8988T (cell line): Measurements from ENCODE around the gene PPIF.
A peak's percentile ranks its signal among the peaks of the same experiment; 100 is the strongest.

ENCODE experiments used
- DNase-seq: peaks from one replicate; pipeline ENCODE4 v3.0.0; 2011

PPIF gene

DNA sequence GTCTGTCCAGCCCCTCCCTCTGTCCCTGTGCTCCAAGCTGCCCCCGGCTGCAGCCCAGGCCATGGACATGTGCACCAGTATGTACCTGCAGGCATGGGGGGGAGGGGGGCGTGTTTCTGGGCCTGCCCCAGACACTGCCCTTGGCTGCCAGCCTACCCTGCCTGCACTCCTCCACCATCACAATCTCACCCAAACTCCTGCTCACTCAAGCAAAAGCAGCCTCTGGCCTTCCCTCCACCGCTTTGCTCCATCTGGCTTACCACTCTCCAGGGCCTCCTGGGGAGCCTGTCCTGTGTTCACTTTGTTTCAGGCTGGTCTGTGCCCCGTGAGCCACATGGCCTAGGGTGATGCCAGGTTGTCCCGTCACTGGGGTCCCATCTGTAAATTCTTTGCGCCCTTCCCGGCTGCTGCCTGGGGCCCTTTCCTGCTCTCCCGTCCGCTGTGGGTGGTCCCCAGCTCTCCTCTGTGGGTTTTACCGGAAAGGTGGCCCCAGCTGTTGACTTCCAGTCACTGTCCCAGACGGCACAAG, 33.3 kb upstream of the PPIF start:
- no peak for DNase-seq

DNA sequence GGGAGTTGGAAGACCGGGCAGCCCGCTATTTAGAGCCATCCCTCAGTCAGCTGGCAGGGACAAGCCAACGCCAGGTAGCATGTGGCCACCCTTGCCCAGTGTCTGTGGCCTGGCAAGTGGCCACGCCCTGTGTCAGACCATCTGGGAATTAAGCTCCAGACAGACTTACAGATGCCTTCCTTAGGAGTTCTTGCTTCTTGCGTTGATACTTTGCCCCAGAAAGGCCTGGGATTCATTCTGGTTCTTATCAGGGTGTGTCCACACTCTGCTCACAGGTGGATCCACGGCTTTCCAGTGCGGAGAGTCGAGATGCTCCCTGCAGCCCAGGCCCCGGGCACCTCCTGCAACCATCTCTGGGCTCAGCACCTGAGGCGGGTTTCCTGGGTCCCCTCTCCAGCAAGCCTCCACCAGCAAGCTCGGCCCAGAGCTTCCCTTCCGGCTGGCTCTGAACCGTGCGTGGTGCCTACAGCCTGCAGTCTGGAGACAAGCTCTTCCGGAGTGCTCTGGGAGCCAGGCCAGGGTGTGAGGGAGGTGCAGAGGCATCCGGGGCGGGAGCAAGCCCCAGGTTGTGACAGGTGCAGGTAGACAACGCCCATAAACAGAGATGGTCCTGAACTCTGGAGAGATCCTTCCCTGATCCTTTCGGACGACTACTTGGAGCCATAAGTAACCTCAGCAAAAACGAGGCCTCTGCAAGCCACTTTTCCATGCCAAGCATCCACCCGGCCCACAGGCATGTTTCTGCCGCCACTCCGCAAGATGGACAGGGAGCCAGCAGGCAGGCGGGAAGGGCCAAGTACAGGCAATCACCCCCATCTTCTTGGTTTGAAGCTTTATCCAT, 32.3 kb upstream of the PPIF start:
- no peak for DNase-seq

DNA sequence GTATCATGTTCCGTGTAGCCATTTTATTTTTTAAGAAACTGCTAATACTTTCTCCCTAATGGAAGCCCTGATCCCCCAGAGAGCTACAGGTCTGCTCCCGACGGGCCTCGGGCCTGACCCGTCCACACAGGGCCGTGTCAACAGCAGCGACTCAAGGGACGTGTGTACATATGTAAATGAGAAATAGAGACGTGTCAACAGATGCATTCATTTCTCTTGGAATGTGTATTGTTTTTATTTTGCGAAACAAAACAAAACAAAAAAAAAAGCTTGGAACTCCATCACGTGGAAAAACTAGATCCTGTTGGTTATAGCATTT, 31.7 kb upstream of the PPIF start:
- no peak for DNase-seq

DNA sequence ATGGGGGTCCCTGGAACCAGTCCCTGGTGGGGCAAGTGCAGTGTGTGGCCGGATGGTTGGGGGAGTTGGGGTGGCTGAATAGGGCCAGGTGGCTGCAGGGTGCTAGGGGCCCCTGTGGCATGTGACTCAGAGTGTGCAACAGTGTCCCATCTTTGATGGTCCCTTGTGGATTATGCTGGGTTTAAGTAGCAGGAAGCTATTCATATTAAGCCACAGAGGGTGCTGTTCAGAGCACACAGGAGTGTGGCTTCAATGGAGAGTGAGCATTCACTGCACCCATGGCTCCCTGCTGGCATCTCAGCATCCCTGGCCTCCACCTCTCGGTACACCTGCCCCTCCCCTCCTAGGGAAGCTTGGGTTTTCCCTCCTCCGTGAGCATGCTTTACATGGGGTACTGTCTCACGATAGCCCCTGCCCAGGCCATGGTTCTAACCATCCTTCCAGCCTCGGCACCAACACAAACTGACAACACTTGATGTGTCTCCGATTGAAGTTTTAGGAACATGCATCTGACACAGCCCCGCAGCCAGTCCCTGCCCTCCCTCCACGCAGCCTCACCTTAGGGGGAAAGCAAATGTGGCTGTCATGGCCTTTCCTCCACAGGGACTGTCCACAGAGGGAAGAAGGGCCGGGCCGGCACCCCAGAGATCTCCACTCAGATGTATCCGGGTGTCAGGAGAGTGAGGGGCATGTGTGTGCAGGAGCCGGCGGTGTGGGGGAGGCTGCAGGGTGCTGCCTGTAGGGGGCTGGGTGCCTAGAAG, 30.4 kb upstream of the PPIF start:
- no peak for DNase-seq

DNA sequence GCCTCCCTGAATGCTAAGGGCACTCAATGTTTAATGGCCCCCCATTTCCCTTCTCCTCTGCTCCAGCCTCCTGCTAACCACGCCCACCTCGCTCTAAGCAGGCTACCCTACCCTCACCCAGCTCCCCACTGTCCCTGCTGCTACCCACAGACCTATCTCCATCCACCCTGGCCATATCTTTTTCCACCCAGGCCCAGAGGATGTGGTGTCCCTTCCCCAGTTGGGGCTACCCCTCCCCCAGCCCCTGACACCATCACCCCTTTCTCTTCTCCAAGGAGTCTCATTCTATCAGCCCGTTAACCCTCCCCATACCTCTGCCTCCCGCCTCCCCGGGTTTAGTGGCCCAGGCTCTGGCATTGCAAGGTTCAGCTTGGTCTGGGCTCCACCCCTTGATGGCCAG, 28.9 kb upstream of the PPIF start:
- DNase-seq, result no peak

DNA sequence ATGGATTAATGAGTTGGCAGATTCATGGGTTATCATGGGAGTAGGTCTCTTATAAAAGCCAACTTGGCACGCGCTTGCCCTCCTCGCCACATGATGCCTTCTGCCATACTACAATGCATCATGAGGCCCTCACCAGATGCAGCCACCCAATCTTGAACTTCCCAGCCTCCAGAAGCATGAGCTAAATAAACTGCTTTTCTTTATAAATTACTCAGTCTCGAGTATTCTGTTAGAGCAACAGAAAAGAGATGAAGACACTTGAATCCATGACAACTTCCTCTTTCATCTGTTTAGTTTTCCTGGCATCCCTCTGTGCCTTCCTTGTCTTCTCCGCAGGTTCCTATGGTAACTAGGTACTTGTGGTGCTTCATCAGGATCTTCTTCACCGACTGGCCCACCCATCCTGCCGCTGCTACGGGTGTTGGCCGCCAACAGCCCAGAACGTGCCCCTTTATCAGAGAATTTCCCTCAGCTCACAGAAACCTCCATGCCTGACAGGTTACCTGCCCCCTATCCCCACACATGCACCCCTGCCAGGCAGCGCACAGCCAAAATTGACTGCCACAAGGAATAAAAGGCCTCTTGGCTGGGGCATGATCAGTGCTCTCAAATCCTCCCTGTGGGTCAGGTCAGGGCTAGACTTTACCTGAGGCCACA, 28.0 kb upstream of the PPIF start:
- no peak for DNase-seq

DNA sequence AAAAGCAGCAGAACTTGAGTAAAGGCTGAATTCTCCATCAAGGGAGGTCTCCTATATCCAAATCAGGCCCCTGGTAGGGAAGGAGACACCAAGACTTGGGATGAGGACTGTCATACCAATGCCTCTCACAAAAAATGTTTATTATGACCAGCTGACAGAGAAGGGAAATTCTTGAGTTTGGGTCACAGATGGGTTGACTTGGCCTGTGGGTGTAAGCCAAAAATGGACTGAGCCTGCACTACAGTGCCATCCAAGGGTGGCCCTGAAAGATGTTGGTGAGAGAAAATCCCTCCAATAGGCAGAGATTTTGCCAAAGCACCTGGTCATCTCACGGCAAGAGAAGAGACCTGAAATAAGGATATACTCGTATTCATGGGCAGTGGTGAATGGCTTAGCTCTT, 27.0 kb upstream of the PPIF start:
- no peak for DNase-seq

DNA sequence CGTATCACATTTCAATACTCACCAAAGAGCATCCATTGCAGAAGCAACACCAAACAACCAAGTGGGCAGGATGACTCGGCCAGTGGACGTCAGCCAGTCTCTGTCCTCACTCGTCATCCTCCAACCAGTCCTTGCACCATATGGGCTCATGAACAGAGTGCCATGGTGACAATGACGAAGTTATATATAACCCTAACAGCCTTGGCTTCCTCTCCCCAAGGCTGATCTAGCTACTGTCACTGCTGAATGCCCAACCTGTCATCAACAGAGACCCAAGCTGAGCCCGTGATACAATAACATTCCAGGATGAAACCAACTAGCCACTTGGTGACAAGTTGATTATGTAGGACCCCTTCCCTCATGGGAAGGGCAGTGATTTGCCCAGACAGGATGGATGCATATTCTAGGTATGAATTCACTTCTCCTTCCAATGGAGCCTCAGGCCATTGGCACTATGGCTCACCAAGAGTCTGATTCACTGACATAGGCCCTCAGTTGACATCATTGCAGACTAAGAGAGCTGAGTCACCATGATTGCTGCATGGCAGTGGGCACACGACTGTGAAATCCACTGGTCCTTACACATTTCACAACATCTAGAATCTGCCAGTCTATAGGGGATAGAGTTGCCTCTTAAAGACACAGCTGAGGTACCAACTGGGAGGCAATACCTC, 26.3 kb upstream of the PPIF start:
- no peak for DNase-seq

DNA sequence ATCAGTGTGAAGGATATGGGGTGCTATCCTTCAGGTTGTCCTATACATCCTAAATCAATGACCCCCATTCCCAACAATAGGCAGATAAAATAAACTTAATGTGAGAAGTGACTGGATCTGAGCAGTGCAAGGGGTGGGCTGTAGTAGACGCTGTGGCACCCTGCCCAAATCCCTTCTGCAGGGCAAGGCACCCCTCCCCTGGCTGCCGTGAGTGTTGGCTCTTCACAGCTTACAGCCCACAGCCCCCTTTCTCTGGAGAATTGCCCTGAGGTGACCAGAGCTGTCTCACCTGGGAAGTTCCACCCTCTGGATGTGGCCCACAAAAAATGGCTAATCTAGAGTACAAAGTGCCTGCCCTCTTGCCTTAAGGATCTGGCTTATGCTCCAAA, 25.8 kb upstream of the PPIF start:
- no peak for DNase-seq

DNA sequence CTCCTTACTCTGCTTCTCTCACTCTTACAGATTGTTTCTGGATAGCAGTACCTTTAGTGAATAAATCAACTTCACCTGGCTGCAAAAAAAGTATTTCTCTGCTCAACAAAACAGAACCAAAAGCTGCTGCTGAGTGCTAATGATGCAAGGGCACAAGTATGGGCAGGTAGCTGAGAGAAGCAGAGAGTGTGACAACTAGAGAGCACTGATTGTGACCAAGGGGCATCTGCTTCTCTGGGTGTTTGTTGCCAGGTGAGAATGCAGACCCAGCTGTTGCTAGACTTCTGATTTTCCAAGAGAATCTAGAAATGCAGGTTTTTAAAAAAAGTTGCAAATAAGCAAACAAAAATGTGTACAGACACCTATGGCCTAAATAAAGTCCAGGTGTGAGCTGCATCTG, 25.3 kb upstream of the PPIF start:
- no peak for DNase-seq

DNA sequence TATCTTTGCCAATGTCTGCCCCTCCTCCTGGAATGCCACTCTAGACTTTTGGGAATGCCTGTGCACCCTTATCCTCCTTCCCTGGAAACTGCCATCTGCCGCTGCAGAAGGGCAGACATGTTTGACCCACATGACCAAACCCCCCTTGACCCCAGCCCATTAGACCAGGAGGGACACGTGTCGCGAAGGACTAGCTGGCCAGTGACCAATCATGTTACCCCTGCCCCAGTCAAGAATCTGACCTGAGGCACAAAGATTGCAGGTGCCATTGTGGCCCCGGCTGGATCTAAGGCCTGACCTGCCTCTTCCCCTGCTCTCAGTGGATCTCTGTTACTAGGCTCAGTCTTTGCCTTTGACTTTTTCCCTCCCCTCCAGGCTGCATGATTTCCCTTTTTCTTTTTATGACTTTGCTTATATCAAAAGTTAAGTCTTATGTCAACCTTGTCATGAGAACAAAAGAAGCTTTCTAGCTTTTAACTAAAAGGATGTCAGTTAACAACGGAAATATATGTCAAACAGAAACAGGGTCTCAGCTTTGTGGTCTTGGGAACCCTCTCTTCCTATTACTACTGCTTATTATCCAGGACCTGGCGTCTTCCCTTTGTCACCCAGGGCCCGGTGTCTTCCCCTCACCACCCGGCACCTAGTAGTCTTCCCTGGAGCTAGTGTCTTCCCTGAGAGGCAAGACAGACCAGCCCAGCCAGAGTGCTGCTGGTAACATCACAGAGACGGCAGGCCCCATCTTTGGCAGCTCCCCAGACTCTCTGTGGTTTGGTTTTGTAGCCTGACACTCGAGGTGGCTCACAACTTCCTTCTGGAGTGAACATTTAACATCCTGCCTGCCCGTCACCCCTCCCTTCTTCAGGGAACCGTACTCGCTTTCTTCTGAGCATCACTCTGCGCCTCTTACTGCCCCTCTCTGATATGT, 24.4 kb upstream of the PPIF start:
- no peak for DNase-seq

DNA sequence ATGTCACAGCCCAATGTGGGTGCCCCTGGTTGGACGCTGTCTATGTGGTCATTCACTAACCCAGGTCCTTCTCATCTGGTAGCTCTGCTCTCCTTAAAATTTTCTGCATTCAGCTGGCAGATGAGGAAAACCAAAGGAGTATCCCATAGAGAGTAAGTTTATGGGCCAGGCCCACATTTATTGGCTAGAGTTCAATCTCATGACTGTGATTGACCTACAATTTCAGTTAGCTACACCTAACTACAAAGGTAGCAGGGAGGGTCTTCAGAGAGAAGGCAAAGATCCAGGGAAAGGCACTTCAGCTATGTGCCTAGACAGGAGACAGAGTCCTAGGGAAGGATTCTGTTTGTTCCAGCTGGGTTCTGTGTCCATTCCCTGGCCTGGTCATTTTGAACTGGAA, 23.7 kb upstream of the PPIF start:
- DNase-seq, result no peak

DNA sequence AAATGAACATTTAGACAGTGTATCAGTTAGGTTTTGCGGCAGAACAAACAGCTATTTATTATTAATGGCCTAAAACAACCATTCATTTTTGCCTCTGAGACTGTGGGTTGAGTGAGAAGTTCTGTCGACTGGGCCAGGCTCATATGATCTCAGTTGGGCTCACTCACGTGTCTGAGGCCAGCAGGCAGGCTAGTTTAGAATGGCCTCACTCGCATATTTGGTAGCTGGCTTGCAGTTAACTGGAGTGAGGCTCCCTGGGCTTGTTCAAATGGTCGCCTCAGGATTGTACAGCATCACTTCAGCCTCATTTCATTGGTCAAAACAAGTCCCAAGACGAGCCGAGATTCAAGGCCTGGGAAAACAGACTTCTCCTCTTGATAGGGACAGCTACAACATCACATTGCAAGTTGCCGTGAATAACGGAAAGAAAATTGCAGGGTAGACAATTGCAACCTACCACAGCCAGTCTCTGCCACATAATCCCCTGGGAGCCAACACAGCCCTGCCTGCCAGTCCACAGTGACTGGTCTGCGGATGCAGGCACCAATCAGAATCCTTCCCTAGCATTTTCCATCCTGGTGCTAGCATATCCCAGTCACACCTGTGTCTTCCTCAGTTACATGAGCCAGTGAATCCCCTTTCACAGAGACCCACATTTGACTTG, 23.1 kb upstream of the PPIF start:
- no peak for DNase-seq

DNA sequence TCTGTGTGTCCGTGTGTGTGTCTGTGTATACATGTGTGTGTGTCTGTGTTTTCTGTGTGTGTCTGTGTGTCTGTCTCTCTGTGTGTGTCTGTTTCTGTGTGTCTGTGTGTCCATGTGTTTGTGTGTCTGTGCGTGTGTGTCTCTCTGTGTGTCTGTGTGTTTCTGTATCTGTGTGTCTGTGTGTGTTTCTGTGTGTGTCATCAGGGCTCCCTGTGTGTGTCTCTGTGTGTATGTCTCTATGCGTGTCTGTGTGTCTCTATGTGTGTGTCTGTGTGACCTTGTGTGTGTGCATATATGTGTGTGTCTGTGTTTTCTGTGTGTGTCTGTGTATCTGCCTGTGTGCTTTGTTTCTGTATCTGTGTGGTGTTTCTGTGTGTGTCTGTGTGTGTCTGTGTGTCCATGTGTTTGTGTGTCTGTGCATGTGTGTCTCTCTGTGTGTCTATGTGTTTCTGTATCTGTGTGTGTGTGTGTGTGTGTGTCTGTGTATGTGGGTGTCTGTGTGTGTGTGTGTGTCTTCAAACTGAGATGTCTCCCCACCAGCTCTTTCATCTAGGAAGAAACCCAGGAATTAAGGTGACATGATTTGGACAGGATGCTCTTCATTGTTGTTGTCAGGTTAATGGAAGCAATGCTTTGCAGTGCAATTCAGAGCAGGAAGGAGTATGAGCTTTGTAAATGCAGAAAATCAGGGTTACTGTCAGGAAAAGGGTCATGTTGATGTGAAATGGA, 20.7 kb upstream of the PPIF start:
- DNase-seq, result no peak

DNA sequence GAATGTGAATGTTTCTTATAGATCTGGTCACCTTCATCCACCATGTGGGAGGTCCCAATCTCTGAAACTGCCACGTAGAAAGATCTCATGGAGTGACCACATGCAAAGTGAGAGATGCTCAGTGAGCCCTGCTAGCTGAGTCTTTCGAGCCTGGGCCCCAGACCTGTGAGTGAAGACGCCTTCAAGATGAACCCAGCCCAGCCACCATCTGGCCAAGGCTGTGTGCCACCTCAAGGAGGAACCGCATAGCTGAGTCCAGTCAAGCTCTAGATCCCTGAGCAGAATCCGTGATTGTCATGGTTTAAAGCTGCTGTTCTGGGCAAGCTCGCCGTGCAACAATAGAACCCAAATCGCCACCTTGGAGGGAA, 20.2 kb upstream of the PPIF start:
- no peak for DNase-seq

DNA sequence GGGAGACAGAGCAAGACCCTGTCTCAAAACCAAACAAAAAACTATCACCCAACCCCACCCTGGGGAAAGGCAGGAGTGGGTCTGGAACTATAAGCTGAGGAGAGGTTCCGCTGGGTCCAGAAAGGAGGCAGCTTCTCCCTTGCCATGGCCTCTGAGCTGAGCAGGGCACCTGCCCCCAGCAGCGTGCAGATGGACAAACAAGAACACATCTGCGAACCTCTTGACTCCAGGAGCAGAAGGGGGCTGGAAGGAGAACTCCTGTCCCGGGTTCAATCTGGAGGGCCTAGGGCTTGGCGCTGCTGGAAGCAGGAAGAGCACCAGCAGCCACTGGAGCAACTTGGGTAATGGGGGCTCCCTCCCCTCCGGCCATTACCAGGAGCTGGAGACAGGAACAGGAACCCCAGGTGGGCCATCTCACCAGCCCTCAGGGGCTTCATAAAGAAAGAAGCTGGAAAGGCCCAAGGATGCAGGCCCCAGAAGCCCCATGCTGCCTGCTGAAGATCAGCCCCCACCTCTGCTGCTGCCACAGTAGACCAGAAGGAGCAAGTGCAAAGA, 19.0 kb upstream of the PPIF start:
- no peak for DNase-seq

DNA sequence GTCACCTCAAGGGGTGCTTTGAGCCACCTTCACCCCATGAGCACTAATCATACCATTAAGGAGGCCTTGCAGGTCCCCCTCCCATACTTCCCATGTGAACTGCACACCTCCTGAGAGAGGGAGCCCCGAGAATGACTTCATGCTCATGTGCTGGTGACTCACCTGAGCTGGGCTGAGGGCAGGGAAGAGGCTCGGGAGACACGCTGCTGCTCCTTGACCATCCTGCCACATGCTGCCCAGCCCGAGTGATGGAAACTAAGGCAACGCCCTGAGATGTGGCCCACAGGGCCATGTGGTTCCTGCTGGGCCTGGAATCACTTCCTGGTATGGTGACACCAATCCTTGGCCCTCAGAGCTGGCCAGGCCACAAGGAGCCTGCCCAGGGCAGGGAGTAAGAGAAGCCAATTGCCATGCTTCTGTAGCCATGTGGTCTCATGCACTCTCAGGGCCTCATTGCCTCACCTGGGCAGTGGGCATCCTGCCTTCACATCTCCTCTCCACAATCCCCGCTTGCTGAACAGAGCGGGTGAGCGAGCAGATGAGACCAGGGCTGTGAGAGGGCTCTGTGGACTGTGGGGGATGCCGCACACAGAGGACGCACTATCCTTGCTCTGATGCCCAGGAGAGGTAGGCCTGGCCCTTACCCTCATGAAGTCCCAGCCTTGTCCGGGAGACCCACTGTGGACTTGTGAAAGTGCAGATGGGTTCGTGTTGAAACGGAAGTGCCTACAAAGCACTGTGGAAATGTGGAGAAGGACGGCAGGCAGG, 18.3 kb upstream of the PPIF start:
- DNase-seq, result no peak

DNA sequence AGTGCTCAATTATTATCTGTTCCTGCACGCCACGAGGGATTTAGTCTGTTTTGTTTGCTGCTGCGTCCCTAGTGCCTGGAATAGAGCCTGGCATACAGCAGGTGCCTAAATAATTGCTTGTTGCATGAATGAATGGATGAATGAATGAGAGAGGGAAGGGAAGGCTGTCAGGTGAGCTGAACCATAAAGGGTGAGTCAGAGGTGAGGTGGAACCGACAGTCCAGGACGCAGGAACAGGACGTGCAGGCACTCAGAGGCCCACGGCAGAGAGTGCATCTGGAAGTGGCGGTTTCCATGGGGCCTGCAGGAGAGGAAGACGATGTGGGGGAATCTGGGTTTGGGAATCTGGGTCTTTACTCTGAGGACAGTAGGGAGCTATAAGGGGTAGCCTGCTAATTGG, 17.7 kb upstream of the PPIF start:
- DNase-seq, result no peak

DNA sequence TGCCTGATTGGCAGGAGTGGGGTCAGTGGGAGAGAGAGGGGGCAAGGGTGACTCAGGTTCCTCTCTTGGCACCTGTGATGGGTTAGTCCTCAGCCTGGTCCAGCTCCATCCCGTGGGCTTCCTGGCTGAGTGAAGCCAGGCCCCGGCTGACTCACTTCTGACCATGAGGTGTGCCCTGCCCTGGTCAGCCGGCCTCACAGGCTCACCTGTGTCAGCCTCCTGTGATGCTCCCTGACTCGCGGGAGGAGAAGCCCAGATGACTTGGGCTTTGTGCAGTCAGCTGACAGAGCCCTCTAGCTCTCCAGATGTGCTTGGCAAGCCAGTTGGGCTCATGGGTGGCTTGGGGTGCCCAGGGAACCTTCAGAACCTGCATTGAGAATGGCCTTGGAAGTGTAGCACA, 16.0 kb upstream of the PPIF start:
- DNase-seq, result no peak

DNA sequence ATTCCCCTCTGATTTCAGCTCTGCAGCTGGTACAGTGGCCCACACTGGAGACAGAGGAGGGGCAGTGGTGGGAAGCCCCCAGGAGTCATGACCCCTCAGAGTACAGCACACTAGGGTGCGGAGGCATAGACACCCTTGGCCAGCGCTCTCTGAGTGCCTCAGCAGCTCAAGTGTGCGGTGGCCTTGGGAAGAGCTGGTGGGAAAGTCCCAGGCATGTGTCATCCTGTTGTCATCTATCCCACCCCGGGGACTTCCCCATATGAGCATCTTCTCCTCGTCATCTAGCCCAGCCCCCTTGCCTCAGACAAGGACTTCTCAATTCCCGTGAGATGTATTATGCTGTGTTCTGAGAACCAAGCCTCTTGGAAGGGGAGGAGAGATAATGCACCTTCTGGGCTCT, 15.6 kb upstream of the PPIF start:
- DNase-seq, result peak; percentile 46
